DND-41 (cell line): ENCODE data around the gene USP17L26.
"Not testable (repeated sequence)": the region's sequence is repeated elsewhere in the genome, so short reads cannot be mapped to it uniquely, and the experiment has no call there.

Source experiments
- ATAC-seq: fragments of 200-7000 bp; cut with Tn5 transposase; 3 replicates; pipeline ENCODE4 v1.9.1; 2021; ENCODE audit warnings: low read depth; ENCODE audit not compliant: insufficient read depth
- DNase-seq: peaks from one replicate; pipeline ENCODE4 v3.0.0-alpha.2; 2020
- H2AFZ ChIP-seq: 2 replicates; pipeline ENCODE4 v1.6.0; 2012; ENCODE audit warnings: low read depth, low read length
- H3K27ac ChIP-seq: 2 replicates; pipeline ENCODE4 v1.5.1; 2012; ENCODE audit warnings: low read length, inconsistent platforms
- H3K27me3 ChIP-seq: fragments of 200-600 bp; sonication (generic); 2 replicates; pipeline ENCODE4 v1.6.0; 2012; ENCODE audit warnings: low read length, mild to moderate bottlenecking, inconsistent platforms; ENCODE audit not compliant: insufficient read depth, poor library complexity
- H3K36me3 ChIP-seq: 2 replicates; pipeline ENCODE4 v1.5.1; 2012; ENCODE audit warnings: low read length, inconsistent platforms; ENCODE audit not compliant: insufficient read depth
- H3K4me1 ChIP-seq: 2 replicates; pipeline ENCODE4 v1.5.1; 2012; ENCODE audit warnings: mild to moderate bottlenecking, low read length; ENCODE audit not compliant: insufficient read depth
- H3K4me2 ChIP-seq: 2 replicates; pipeline ENCODE4 v1.6.0; 2012; ENCODE audit warnings: mild to moderate bottlenecking, moderate library complexity, low read length, inconsistent platforms; ENCODE audit not compliant: insufficient read depth
- H3K4me3 ChIP-seq, 2 experiments: fragments of 200-600 bp in 1 of 2; shearing (Covaris generic) in 1 of 2; 2 replicates each; pipeline ENCODE4 v1.5.1; 2012 to 2016; ENCODE audit warnings: inconsistent platforms in 2 of 2, low read length in 2 of 2, mild to moderate bottlenecking in 2 of 2, low read depth in 1 of 2, moderate library complexity in 1 of 2
- H3K79me2 ChIP-seq: 2 replicates; pipeline ENCODE4 v1.6.0; 2012; ENCODE audit warnings: low read length, inconsistent platforms; ENCODE audit not compliant: insufficient read depth
- H3K9ac ChIP-seq: 2 replicates; pipeline ENCODE4 v1.6.0; 2012; ENCODE audit warnings: low read depth, mild to moderate bottlenecking, inconsistent platforms, low read length, moderate library complexity
- H3K9me3 ChIP-seq: 2 replicates; pipeline ENCODE4 v1.5.1; 2012; ENCODE audit warnings: low read length, moderate library complexity, mild to moderate bottlenecking, inconsistent platforms; ENCODE audit not compliant: insufficient read depth, severe bottlenecking
- H4K20me1 ChIP-seq: 2 replicates; pipeline ENCODE4 v1.6.0; 2012; ENCODE audit warnings: low read length; ENCODE audit not compliant: insufficient read depth

Gene USP17L26, protein sequence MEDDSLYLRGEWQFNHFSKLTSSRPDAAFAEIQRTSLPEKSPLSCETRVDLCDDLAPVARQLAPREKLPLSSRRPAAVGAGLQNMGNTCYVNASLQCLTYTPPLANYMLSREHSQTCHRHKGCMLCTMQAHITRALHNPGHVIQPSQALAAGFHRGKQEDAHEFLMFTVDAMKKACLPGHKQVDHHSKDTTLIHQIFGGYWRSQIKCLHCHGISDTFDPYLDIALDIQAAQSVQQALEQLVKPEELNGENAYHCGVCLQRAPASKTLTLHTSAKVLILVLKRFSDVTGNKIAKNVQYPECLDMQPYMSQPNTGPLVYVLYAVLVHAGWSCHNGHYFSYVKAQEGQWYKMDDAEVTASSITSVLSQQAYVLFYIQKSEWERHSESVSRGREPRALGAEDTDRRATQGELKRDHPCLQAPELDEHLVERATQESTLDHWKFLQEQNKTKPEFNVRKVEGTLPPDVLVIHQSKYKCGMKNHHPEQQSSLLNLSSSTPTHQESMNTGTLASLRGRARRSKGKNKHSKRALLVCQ

DNA sequence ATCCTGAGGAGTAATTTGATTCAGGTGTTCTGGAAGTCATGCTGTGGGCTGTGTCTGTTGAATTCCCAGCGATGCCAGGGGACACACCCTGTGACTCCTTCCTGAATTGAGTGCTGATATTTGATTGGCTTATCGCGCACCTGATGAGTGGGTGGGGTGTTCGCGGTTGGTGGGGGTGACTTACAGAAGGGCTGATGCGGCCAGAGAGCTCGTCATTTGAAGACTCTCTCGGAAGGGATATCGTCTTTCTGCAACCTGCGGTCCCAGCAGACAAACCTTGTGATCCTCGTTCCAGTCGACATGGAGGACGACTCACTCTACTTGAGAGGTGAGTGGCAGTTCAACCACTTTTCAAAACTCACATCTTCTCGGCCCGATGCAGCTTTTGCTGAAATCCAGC lies at the start of gene USP17L26:
Gene USP17L26 (plus strand): TSS at position 301 of the 400 bp plus-strand sequence. CDS start 0 bp downstream, at position 301.
- not testable (repeated sequence) for H3K9ac ChIP-seq, H3K27ac ChIP-seq, DNase-seq, H3K9me3 ChIP-seq, H3K4me3 ChIP-seq, H3K36me3 ChIP-seq, H3K4me1 ChIP-seq, H2AFZ ChIP-seq, ATAC-seq, H4K20me1 ChIP-seq, H3K79me2 ChIP-seq, H3K4me2 ChIP-seq, H3K27me3 ChIP-seq

DNA sequence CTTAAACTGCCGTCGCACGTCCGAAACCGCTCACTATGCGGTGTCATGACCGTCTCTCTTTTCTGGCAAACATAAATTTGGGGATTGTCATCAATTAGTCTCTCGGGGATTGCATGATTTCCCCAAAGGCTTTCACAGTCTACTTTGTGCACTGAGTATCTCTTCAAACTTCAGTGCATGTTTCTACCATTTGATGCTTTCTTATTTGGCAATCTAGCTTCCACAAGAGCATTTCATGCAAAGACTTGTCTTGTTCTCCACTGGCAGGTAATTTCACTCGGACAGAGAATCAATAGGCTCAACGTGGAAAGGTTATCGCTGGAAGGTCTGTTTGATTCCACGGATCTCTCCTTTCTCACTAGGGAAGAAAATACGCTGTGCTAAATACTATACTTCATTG lies 10.3 kb upstream of the USP17L26 start:
- H2AFZ ChIP-seq, H3K4me3 ChIP-seq, H4K20me1 ChIP-seq, ATAC-seq, H3K4me1 ChIP-seq, H3K27ac ChIP-seq, H3K36me3 ChIP-seq, H3K4me2 ChIP-seq, H3K9me3 ChIP-seq, DNase-seq, H3K79me2 ChIP-seq, H3K9ac ChIP-seq, H3K27me3 ChIP-seq: not testable (repeated sequence)

DNA sequence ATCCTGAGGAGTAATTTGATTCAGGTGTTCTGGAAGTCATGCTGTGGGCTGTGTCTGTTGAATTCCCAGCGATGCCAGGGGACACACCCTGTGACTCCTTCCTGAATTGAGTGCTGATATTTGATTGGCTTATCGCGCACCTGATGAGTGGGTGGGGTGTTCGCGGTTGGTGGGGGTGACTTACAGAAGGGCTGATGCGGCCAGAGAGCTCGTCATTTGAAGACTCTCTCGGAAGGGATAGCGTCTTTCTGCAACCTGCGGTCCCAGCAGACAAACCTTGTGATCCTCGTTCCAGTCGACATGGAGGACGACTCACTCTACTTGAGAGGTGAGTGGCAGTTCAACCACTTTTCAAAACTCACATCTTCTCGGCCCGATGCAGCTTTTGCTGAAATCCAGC lies 9.6 kb upstream of the USP17L26 start, which contains the start of gene USP17L24:
Gene USP17L24 (plus strand): TSS at position 301 of the 400 bp plus-strand sequence. CDS start 0 bp downstream, at position 301.
- H4K20me1 ChIP-seq, H3K4me1 ChIP-seq, H3K9ac ChIP-seq, H3K36me3 ChIP-seq, ATAC-seq, H2AFZ ChIP-seq, H3K27me3 ChIP-seq, DNase-seq, H3K9me3 ChIP-seq, H3K27ac ChIP-seq, H3K4me3 ChIP-seq, H3K4me2 ChIP-seq, H3K79me2 ChIP-seq: not testable (repeated sequence)

DNA sequence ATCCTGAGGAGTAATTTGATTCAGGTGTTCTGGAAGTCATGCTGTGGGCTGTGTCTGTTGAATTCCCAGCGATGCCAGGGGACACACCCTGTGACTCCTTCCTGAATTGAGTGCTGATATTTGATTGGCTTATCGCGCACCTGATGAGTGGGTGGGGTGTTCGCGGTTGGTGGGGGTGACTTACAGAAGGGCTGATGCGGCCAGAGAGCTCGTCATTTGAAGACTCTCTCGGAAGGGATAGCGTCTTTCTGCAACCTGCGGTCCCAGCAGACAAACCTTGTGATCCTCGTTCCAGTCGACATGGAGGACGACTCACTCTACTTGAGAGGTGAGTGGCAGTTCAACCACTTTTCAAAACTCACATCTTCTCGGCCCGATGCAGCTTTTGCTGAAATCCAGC lies 4.8 kb upstream of the USP17L26 start, which contains the start of gene USP17L25:
Gene USP17L25 (plus strand): TSS at position 301 of the 400 bp plus-strand sequence. CDS start 0 bp downstream, at position 301.
- not testable (repeated sequence) for H2AFZ ChIP-seq, H3K36me3 ChIP-seq, H3K9ac ChIP-seq, H3K27ac ChIP-seq, H3K4me1 ChIP-seq, H3K27me3 ChIP-seq, H3K79me2 ChIP-seq, DNase-seq, H4K20me1 ChIP-seq, H3K4me2 ChIP-seq, H3K4me3 ChIP-seq, ATAC-seq, H3K9me3 ChIP-seq

DNA sequence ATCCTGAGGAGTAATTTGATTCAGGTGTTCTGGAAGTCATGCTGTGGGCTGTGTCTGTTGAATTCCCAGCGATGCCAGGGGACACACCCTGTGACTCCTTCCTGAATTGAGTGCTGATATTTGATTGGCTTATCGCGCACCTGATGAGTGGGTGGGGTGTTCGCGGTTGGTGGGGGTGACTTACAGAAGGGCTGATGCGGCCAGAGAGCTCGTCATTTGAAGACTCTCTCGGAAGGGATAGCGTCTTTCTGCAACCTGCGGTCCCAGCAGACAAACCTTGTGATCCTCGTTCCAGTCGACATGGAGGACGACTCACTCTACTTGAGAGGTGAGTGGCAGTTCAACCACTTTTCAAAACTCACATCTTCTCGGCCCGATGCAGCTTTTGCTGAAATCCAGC lies 4.6 kb downstream of the USP17L26 start, which contains the start of gene USP17L5:
Gene USP17L5 (plus strand): TSS at position 301 of the 400 bp plus-strand sequence. CDS start 0 bp downstream, at position 301.
- H3K4me3 ChIP-seq, DNase-seq, H4K20me1 ChIP-seq, H3K4me1 ChIP-seq, ATAC-seq, H3K9me3 ChIP-seq, H3K9ac ChIP-seq, H2AFZ ChIP-seq, H3K27me3 ChIP-seq, H3K36me3 ChIP-seq, H3K27ac ChIP-seq, H3K79me2 ChIP-seq, H3K4me2 ChIP-seq: not testable (repeated sequence)

DNA sequence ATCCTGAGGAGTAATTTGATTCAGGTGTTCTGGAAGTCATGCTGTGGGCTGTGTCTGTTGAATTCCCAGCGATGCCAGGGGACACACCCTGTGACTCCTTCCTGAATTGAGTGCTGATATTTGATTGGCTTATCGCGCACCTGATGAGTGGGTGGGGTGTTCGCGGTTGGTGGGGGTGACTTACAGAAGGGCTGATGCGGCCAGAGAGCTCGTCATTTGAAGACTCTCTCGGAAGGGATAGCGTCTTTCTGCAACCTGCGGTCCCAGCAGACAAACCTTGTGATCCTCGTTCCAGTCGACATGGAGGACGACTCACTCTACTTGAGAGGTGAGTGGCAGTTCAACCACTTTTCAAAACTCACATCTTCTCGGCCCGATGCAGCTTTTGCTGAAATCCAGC lies 9.4 kb downstream of the USP17L26 start, which contains the start of gene USP17L27:
Gene USP17L27 (plus strand): TSS at position 301 of the 400 bp plus-strand sequence. CDS start 0 bp downstream, at position 301.
- not testable (repeated sequence) for H2AFZ ChIP-seq, H3K4me3 ChIP-seq, H3K27me3 ChIP-seq, DNase-seq, ATAC-seq, H3K36me3 ChIP-seq, H3K9ac ChIP-seq, H3K9me3 ChIP-seq, H3K27ac ChIP-seq, H3K4me1 ChIP-seq, H4K20me1 ChIP-seq, H3K4me2 ChIP-seq, H3K79me2 ChIP-seq

DNA sequence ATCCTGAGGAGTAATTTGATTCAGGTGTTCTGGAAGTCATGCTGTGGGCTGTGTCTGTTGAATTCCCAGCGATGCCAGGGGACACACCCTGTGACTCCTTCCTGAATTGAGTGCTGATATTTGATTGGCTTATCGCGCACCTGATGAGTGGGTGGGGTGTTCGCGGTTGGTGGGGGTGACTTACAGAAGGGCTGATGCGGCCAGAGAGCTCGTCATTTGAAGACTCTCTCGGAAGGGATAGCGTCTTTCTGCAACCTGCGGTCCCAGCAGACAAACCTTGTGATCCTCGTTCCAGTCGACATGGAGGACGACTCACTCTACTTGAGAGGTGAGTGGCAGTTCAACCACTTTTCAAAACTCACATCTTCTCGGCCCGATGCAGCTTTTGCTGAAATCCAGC lies 14.1 kb downstream of the USP17L26 start, which contains the start of gene USP17L28:
Gene USP17L28 (plus strand): TSS at position 301 of the 400 bp plus-strand sequence. CDS start 0 bp downstream, at position 301.
- not testable (repeated sequence) for DNase-seq

DNA sequence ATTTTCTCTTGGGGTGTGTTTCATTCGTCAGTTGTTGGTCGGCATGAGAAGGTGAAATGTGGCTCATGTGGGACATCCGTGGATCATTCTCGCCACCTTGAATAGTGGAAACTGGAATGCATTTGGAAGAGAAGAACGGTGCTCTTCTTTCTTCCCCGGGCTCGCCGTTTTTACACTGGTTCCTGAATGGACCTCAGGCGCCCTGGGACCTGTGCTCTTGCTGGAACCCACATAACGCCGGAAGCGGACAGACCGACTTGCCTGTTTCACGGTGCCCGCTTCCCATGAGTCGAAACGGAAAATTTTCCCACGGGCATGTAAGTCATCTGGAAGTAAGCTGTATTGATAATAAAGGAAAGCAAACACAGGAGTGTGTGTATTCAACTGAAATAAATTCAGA lies 16.4 kb downstream of the USP17L26 start:
- H3K79me2 ChIP-seq, H2AFZ ChIP-seq, H3K4me3 ChIP-seq, H3K27me3 ChIP-seq, H3K4me2 ChIP-seq, H4K20me1 ChIP-seq, H3K4me1 ChIP-seq, DNase-seq, H3K9me3 ChIP-seq, H3K9ac ChIP-seq, H3K36me3 ChIP-seq, ATAC-seq, H3K27ac ChIP-seq: not testable (repeated sequence)

More for the DNA sequence above, 14.1 kb downstream of the USP17L26 start, which contains the start of gene USP17L28:
- H3K27me3 ChIP-seq, H3K9me3 ChIP-seq, H3K79me2 ChIP-seq, H4K20me1 ChIP-seq, H3K9ac ChIP-seq, H3K27ac ChIP-seq, H3K4me2 ChIP-seq, H2AFZ ChIP-seq, ATAC-seq, H3K4me3 ChIP-seq, H3K4me1 ChIP-seq, H3K36me3 ChIP-seq: not testable (repeated sequence)
